ENCODE measurements around the gene USP40.

The USP40 gene

GRCh38 chr2:233458826-233459225 is 107.8 kb downstream of the USP40 start:
- no peak for DNase-seq (ENCODE audit: low read depth)

DNA sequence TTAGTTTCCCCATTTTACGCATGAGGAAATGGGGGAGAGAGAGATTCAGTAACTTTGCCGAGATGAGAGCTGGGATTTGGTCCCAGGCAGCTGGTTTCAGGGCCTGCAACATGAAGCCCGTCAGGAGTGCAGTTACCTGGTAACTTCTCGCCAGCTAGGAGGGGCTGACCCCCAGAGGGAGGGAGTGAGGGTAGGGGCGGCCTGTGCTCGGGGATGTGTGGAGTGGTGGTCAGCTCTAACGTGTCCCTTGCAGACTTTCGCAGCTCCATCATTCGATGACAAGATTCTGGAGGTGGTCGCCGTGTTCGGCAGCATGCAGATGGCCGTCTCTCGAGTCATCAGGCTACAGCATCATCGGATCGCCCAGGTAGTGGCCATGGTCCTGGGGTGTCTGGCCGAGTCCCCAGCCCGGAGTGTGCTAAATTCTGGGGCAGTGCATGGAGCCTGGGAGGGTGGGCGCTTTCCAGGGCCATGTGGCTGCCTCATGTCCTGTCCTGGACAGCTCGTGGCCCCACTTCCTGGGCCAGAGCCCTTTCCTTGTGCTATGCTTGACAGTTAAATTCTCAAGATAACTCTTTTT is 108.5 kb downstream of the USP40 start:
- no peak for DNase-seq (ENCODE audit: low read depth)

GRCh38 chr2:233457356-233457755 is 109.2 kb downstream of the USP40 start:
- DNase-seq (ENCODE audit: low read depth) = no peak

DNA sequence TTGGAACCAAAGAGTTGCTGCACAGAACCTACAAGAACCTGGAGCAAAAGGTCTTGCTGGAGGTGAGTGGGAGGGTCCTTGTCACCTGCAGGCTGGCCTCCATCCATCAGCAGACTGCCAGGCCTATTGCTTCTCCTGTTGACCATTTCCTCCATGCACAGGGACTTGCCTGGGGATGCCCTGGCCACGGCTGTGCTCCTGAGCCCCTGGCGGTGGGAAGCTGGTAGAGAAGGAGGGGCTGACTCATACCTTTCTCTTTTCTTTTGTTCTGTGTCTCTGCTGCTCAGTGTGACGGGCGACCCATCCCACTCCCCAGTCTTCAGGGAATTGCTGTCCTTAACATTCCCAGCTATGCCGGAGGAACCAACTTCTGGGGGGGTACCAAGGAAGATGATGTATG is 109.6 kb downstream of the USP40 start:
- no peak for DNase-seq (ENCODE audit: low read depth)

GRCh38 chr2:233456111-233456510 is 110.5 kb downstream of the USP40 start:
- no peak for DNase-seq (ENCODE audit: low read depth)

DNA sequence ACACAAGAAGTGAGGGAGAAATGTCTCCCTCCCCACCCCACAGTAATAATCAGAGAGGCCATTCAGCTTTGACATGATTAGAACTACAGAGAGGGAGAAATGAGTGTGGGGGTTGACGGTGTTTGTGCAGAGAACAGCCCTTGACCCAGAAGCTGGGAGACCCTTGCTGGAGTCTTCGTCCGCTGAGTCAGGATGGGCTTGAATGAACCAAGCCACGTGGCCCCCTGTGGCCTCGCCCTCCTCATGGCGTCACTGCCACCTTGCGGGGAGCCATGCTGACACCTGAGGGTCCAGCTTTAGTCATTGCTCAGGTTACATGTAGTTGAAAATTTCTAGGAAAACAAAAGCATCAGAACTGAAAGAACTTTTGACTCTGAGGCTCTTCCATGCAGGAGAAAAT is 111.1 kb downstream of the USP40 start:
- DNase-seq (ENCODE audit: low read depth) = no peak

- no peak for DNase-seq (ENCODE audit: low read depth)
Measured at GRCh38 chr2:233455006-233455405, 111.6 kb downstream of the USP40 start.

GRCh38 chr2:233453916-233454315 is 112.7 kb downstream of the USP40 start:
- no peak for DNase-seq (ENCODE audit: low read depth)

DNA sequence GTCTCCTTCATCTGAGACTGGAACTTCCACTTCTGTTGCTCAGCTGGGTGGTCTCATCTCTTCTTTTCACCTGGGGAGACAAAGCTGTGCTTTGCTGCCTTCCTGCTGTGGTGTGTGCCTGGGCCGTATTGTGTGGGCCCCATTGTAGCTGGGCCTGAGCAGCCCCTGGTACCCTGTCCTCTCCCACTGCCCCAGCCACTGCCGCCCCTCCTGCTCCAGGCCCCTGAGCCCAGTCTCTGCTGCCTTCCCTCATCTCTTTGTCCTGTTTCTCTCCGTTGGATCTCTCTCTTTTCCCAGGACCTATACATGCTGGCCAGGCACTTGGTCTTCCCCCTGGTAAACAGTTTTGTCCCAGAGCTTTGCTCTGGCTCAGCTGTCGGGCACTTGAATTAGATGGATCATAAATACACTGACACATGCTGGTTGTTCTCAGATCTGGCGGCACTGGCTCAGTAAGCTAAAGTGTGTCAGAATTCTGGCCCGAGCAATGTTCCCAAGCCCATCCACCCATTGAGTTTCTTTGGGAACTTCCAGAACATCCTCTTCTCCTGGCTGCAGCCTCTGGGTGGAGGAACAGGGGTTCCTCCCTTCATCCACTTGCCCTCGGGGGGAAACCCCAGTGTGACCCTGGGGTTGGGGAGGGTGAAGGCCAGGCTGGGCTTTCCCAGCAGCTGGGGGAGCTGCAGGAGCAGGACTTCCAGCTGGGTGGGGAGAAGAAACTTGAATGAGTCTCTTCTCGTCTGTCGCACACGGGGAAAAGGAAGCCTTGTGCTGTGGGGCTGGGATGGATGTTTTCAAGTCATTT is 113.3 kb downstream of the USP40 start:
- DNase-seq (ENCODE audit: low read depth) = no peak

DNA sequence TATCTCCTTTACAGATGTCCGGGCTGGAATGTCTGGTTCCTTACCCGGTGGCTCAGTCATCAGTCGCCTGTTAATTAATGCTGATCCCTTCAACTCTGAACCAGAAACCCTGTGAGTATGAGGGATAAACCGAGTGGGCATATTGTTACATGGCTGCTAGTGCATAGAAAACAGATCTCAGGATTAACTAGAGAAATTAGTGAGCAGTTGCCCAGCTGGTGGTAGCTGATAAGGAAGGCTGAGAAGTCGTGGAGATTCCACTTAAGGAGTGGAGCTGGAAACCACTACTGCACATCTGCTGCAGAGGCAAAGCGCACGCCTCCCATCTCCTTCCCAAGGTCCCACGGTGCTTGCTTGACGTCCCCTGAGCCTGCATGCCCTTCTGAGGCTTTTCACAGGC is 114.6 kb downstream of the USP40 start:
- DNase-seq (ENCODE audit: low read depth) = no peak

DNA sequence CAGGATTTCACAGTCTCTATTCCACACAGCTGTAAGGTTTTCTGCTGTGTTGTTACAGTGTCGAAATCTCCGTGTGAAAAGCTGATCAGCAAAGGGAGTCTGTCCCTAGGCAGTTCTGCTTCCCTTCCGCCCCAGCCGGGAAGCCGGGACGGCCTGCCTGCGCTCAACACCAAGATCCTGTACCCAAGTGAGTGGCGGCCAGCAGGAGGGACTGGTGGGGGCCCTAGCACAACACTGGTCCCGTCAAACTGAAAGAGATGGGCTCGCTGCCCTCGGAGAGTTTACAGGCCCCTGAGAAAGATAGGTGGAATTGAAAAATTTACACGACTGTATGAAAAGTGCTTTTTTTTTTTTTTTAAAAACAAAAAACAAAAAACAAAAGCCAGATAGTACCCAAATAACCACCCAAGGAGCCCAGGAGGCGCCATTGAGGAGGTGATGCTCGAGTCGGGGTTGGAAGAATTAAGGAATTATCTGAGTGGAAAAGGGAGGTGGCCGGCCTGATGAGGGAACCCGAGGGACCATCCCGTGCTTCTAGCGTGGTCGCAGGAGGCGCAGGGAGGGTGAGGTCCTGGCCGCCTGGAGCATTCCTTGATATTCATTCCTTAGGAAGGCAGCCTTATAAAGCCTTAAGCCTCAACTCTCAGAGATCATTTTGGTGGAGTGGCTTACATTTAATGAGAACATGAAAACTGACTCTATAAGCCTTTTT is 115.6 kb downstream of the USP40 start:
- no peak for DNase-seq (ENCODE audit: low read depth)

DNA sequence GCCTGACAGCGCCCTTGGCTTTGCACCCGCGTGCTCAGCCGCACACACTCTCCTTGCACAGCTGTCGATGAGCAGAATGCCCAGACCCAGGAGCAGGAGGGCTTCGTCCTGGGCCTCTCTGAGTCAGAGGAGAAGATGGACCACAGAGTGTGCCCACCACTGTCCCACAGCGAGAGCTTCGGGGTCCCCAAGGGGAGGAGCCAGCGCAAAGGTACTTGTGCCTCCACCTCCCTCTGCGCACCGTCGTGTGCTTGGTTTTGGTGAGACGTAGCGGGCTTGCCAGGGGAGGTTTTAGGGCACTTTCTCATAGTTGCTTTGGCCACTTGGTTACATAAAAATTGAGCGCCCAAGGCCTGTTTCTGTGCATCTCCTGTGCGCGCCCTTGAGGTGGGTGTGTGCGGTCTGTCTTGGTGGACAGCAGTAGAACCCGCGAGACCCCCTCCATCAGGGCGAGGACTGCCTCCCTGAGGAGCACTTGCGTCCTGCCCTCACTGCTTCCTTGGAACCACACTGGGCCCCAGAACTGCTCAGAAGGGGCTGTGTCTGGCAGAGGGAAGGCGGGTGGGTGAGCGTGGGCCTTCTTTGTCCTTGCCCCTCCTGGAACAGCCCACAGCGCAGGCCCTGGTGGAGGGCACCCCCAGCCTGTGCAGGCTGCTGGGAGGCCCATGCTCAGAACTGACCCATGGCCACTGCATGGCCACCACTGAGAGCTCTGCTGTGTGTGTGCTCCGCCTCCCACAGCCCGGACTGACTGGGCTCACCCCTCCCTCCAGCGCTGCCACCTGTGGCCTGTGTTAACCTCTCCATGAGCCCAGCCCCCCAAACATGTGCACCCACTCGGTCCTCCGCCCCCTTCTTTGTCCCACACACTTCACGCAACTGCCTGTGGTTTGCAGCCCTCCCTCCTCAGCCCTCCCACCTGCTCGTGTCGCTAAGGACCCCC is 116.4 kb downstream of the USP40 start:
- no peak for DNase-seq (ENCODE audit: low read depth)

GRCh38 chr2:233449081-233449901 is 117.3 kb downstream of the USP40 start:
- DNase-seq (ENCODE audit: low read depth) = no peak

DNA sequence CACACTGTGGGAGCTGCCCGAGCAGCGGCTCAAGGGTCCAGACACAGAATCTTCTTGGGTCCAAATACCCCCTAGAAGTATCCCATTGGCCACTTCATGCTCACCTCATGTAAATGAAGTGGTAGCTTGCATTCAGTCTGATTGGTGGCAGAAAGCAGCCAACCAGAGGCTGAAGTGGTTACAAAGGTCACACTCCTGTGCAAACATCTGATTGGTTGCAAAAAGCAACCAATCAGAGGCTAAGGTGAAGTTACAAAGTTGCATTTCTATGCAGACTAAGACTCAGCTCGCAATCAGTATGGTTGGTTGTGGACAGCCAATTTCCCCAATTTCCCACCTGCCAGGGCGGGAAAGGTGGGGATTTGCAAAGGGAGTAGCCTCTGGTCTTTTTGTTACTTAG is 118.0 kb downstream of the USP40 start:
- DNase-seq (ENCODE audit: low read depth) = no peak

DNA sequence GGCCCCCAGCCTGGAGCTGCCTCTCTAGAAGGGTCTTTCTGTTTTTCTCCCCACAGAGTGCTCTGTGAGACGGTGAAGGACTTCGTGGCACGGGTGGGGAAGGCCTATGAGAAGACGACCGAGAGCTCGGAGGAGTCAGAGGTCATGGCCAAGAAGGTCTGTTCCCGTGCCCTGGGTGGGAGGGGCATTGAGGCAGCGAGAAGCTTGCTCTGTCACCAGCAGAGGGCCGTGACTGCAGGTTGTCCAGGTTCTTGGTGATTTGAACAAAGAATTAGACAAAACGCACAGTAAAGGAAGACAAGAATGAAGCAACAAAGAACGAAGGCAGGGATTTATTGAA is 118.4 kb downstream of the USP40 start:
- DNase-seq (ENCODE audit: low read depth) = no peak

- no peak for DNase-seq (ENCODE audit: low read depth)
Measured at GRCh38 chr2:233447506-233448219, 118.9 kb downstream of the USP40 start.

DNA sequence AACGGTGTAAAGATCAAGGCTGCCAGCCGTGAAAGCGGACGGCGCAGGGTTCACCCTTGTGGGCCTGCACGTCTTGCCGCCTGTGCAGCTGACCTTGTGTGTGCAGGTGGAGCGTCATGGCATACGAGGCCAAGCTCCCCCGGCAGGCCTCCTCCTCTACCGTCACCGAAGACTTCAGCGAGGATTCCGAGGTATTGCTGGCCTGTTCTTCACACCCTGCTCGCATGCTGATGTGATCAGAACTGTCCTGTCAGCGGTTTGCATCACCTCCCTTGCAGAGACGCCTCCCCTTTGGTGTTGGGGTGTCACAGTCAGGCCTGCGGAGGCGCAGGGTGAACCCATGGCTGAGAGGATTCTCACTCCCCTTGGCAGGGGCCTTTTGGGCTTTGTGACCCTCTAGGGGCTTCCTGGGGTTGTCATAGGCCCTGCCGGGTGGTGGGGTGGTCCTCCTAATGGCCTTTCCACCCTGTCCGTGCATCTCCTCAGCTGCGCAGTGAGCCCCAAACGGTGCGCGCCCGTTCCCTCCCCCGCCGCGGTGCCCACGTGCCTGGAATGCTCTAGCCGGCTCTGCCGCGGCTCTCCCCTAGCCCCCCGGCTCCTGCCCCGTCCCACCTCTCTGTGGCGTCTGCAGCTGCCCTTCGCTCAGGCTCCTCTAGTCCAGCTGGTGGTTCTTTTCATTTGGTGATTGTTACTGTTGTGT is 119.8 kb downstream of the USP40 start:
- no peak for DNase-seq (ENCODE audit: low read depth)

DNA sequence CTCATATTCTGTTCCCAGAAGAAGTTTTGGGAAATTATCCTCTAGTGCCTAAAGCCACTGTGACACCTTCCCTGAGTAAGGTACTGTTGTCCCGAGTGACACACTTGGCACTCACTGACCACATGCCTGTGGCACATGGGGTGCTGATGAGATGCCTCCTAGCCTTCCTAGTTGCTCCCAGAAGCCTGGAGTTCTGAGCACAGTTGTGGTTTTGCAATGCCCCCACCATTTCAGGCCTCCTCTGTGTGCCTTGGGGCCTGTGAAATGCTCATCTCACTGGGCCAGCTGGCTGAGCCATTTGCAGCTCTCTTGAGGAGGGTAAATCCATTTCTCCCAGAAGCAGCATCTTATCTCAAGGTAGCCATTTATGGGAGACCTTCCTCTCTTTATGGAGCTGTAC is 120.5 kb downstream of the USP40 start:
- no peak for DNase-seq (ENCODE audit: low read depth)

DNA sequence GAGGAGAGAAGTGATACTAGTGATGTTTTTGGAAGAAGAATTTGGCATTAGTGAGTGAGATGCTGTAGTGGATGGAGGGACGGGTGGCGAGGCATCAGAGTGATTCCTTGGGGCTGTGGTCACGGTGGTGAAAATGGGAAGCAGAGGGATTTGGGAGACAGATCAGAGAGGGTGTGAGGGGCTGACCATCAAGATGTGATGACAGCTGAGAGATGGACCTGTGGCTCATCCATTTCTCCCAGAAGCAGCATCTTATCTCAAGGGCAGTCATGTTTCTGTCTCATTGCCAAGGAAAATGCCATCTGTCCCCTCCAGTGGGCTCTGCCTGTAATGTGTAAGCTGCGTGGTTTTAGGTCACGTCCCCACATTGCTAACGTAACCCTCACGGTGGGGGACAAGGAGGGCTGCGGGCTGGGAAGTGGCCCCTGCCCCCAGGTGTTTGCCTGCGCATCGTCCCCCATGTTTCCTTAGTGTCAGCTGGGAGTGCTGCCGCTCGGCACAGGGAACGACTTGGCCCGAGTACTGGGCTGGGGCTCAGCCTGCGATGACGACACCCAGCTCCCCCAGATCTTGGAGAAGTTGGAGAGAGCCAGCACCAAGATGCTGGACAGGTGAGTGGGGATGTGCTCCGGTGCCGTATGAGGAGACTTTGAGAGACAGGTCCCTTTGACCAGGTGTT is 121.3 kb downstream of the USP40 start:
- no peak for DNase-seq (ENCODE audit: low read depth)

DNA sequence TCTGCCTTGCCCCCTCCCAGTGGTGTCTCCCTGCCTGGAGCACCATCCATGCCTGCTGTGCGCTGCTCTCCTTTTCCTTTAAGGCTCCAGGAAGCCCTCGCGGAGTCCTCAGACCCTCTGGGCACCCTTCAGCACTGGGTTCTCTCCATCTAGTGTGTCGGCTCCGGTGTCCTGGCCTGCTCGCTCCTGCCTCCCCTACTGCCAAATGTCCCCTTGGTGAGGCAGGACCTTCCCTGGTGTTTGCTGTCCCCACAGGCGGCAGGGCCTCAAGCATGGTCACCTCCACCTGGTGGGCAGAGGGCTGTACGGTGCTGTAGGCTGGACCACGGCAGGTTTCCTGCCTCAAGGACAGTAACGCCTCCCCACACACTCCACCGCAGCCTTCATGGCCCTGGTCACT is 122.1 kb downstream of the USP40 start:
- no peak for DNase-seq (ENCODE audit: low read depth)

All from activated T-cell treated with anti-CD3 and anti-CD28 coated beads for 1 hour (primary cell).